Smooth muscle cell (in vitro differentiated cells): ENCODE results near the gene YAE1. TPM values are rescaled to one million over a fixed set of nuclear protein-coding genes. Genes with fewer than 3 reads are reported as not detected.

ENCODE experiments used
- DNase-seq: peaks from one replicate; lab custom pipeline; 2025; ENCODE audit not compliant: unreplicated experiment; lab: John Stamatoyannopoulos, UW
- H2AFZ ChIP-seq: fragments of 200-600 bp; sonication (generic); 2 replicates; pipeline ENCODE4 v1.6.0; 2016; ENCODE audit warnings: antibody characterized with exemption, low read depth, mild to moderate bottlenecking
- H3F3A ChIP-seq: fragments of 200-600 bp; sonication (generic); 2 replicates; pipeline ENCODE4 v1.6.0; 2017; ENCODE audit warnings: antibody characterized with exemption, low read depth
- H3K27ac ChIP-seq: fragments of 200-600 bp; sonication (generic); 2 replicates; pipeline ENCODE4 v1.5.1; 2016; ENCODE audit warnings: low read depth, mild to moderate bottlenecking
- H3K27me3 ChIP-seq: fragments of 200-600 bp; sonication (generic); 2 replicates; pipeline ENCODE4 v1.6.1; 2016; ENCODE audit warnings: low read depth, mild to moderate bottlenecking
- H3K36me3 ChIP-seq: fragments of 200-600 bp; sonication (generic); 2 replicates; pipeline ENCODE4 v1.5.1; 2016; ENCODE audit warnings: low read depth
- H3K4me1 ChIP-seq: fragments of 200-600 bp; sonication (generic); 2 replicates; pipeline ENCODE4 v1.5.1; 2016; ENCODE audit warnings: low read depth
- H3K4me2 ChIP-seq: fragments of 200-600 bp; sonication (generic); 2 replicates; pipeline ENCODE4 v1.6.0; 2016; ENCODE audit warnings: mild to moderate bottlenecking
- H3K4me3 ChIP-seq: fragments of 200-600 bp; sonication (generic); 2 replicates; pipeline ENCODE4 v1.5.1; 2016; ENCODE audit warnings: mild to moderate bottlenecking
- H3K79me2 ChIP-seq: fragments of 200-600 bp; sonication (generic); 2 replicates; pipeline ENCODE4 v1.6.0; 2016; ENCODE audit warnings: low read depth, mild to moderate bottlenecking
- H3K9ac ChIP-seq: fragments of 200-600 bp; sonication (generic); 2 replicates; pipeline ENCODE4 v1.6.0; 2016; ENCODE audit warnings: low read depth
- H3K9me3 ChIP-seq: fragments of 200-600 bp; sonication (generic); replicated peaks from 2 replicates; pipeline ENCODE4 v1.5.1; 2016; ENCODE audit warnings: low read depth
- H4K20me1 ChIP-seq: fragments of 200-600 bp; sonication (generic); 2 replicates; pipeline ENCODE4 v1.6.0; 2016; ENCODE audit warnings: low read depth
- WGBS: methylation state at CpG from one replicate; pipeline ENCODE4 v1.1.7; 2016; ENCODE audit warnings: low lambda C conversion rate; 5-methylcytosine and 5-hydroxymethylcytosine counted together
- polyA plus RNA-seq: library from polyadenylated mRNA; unstranded; fragments of >200 nt; fragmentation: Nextera tagmentation; extraction: Ambion mirVana; gene quantifications from 2 replicates; pipeline ENCODE4 v1.2.1, GENCODE V29; 2016
- total RNA-seq: library from RNA; depleted of rRNA; stranded (reverse); fragments of >200 nt; gene quantifications from 2 replicates; pipeline ENCODE4 v1.2.3, GENCODE V29; 2014
- TF ChIP-seq, protein P1 (sequence below): fragments of 200-600 bp; sonication (generic); IDR thresholded peaks from 2 replicates; pipeline ENCODE4 v1.5.1; 2017; ENCODE audit warnings: borderline replicate concordance, mild to moderate bottlenecking, antibody characterized with exemption; ENCODE audit not compliant: insufficient read depth, poor library complexity, severe bottlenecking

Gene YAE1
- total and polyA plus RNA-seq, 2 experiments from 2014 or later = 28.3 to 32.5 TPM

- Histone ChIP-seq H3K36me3 (no peaks in the 10 kb centered on the region), H3F3A (no peaks in the 10 kb centered on the region), H4K20me1 (no peaks in the 10 kb centered on the region), H3K9me3 (no peaks in the 10 kb centered on the region), H3K4me3 (no peak overlapping the region), H2AFZ (no peak overlapping the region), H3K27me3 (no peaks in the 10 kb centered on the region), H3K9ac (no peak overlapping the region), H3K4me2 (no peak overlapping the region), H3K27ac (no peak overlapping the region), H3K4me1 (no peaks in the 10 kb centered on the region), H3K79me2 (no peaks in the 10 kb centered on the region)
- TF ChIP-seq, protein P1, sequence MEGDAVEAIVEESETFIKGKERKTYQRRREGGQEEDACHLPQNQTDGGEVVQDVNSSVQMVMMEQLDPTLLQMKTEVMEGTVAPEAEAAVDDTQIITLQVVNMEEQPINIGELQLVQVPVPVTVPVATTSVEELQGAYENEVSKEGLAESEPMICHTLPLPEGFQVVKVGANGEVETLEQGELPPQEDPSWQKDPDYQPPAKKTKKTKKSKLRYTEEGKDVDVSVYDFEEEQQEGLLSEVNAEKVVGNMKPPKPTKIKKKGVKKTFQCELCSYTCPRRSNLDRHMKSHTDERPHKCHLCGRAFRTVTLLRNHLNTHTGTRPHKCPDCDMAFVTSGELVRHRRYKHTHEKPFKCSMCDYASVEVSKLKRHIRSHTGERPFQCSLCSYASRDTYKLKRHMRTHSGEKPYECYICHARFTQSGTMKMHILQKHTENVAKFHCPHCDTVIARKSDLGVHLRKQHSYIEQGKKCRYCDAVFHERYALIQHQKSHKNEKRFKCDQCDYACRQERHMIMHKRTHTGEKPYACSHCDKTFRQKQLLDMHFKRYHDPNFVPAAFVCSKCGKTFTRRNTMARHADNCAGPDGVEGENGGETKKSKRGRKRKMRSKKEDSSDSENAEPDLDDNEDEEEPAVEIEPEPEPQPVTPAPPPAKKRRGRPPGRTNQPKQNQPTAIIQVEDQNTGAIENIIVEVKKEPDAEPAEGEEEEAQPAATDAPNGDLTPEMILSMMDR = no peak
- DNase-seq = no peak
These were observed 37.4 kb upstream of the YAE1 start for GRCh38 chr7:39528849-39529248.

GRCh38 chr7:39529582-39529981 is 36.6 kb upstream of the YAE1 start:
- no peak overlapping the region for H3K9ac ChIP-seq
- H3K79me2 ChIP-seq = no peaks in the 10 kb centered on the region
- 92% methylated on average over 3 of the region's 3 CpGs for WGBS
- no peaks in the 10 kb centered on the region for H3F3A ChIP-seq
- H3K4me2 ChIP-seq = no peak overlapping the region
- no peak for DNase-seq
- no peak overlapping the region for H3K4me3 ChIP-seq
- TF ChIP-seq, protein P1 = no peak
- no peak overlapping the region for H3K27ac ChIP-seq
- no peak overlapping the region for H2AFZ ChIP-seq
- no peaks in the 10 kb centered on the region for H3K36me3 ChIP-seq
- H3K27me3 ChIP-seq = no peaks in the 10 kb centered on the region
- H3K4me1 ChIP-seq = no peaks in the 10 kb centered on the region
- no peaks in the 10 kb centered on the region for H4K20me1 ChIP-seq
- H3K9me3 ChIP-seq = no peaks in the 10 kb centered on the region

DNA sequence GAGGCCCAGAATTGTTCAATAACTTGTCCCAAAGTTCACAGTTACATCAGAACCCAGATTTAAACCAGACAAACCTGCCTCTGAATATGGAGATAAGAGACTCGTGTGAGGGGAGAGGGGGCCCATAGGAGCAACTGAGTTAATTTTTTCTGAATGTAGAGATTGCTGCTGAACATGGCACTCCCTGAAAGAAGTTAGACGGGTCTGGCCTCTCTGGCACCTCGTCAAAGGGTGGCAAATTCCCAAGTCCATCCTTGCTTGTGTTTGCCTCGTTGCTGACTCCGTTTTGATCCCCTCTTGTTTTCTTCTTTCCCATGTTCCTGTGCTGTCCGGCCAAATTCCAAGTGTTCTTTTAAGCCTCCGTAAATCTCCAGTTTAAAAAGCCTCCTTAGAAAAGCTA is 35.2 kb upstream of the YAE1 start:
- Histone ChIP-seq H3K4me1 (no peaks in the 10 kb centered on the region), H3K4me2 (no peak overlapping the region), H3K27ac (no peak overlapping the region), H3K4me3 (no peak overlapping the region), H3K27me3 (no peaks in the 10 kb centered on the region), H3K9me3 (no peaks in the 10 kb centered on the region), H3K79me2 (no peaks in the 10 kb centered on the region), H3K9ac (no peak overlapping the region), H4K20me1 (no peaks in the 10 kb centered on the region), H3F3A (no peaks in the 10 kb centered on the region), H3K36me3 (no peaks in the 10 kb centered on the region), H2AFZ (no peak overlapping the region)
- DNase-seq = no peak
- WGBS = 77% methylated on average over 7 of the region's 7 CpGs
- TF ChIP-seq, protein P1 = no peak

DNA sequence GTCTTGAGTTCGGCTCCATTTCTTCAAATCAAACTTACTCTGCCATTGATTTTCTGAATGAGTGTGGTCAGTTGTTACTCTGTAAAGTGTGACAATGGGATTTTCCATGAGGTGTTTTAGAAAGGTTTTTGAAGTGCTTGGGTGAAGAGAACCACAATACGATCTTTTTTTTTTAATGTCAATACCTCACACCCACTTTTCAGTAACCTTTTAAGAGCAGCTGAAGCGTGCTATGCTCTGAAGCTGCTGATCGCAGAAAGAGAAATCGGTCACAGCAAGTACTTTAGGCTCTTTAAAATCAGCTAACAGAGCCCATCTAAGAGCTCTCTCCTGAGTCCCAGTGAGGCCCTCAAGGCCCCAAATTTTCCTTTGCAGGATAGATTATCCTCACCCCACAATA is 34.4 kb upstream of the YAE1 start:
- Histone ChIP-seq H2AFZ (no peak overlapping the region), H3K79me2 (no peaks in the 10 kb centered on the region), H3K4me3 (no peak overlapping the region), H3K9me3 (no peaks in the 10 kb centered on the region), H3K4me1 (no peaks in the 10 kb centered on the region), H3K27me3 (no peaks in the 10 kb centered on the region), H3K36me3 (no peaks in the 10 kb centered on the region), H3K4me2 (no peak overlapping the region), H3K27ac (no peak overlapping the region), H4K20me1 (no peaks in the 10 kb centered on the region), H3K9ac (no peak overlapping the region), H3F3A (no peaks in the 10 kb centered on the region)
- TF ChIP-seq, protein P1 = no peak
- no peak for DNase-seq
- 97% methylated on average over 5 of the region's 5 CpGs for WGBS
